ENCODE data around the gene OR10X1. TPM values are rescaled to one million over a fixed set of nuclear protein-coding genes. Genes with fewer than 3 reads are reported as not detected.

The OR10X1 gene
- total RNA-seq, result not detected

GRCh38 chr1:158579733-158580132 is at the start of gene OR10X1:
TSS of gene OR10X1 (minus strand) at chr1:158579899. CDS start at chr1:158579899, 0 bp downstream.
- TF ChIP-seq CTCF (IDR thresholded peaks at IDR 0.05; ENCODE audit: low read depth), result no peak

GRCh38 chr1:158613764-158614163 is 34.1 kb upstream of the OR10X1 start:
- TF ChIP-seq CTCF (IDR thresholded peaks at IDR 0.05; ENCODE audit: low read depth), result no peak

GRCh38 chr1:158611916-158612315 is 32.2 kb upstream of the OR10X1 start:
- no peak for TF ChIP-seq CTCF (IDR thresholded peaks at IDR 0.05; ENCODE audit: low read depth)

- TF ChIP-seq CTCF (IDR thresholded peaks at IDR 0.05; ENCODE audit: low read depth), result no peak
These were observed 27.6 kb upstream of the OR10X1 start for GRCh38 chr1:158607296-158607695.

GRCh38 chr1:158604968-158605367 is 25.3 kb upstream of the OR10X1 start, which contains the start of gene OR10Z1:
TSS of gene OR10Z1 (plus strand) at chr1:158605268. CDS start at chr1:158606439, 1,171 bp downstream.
- TF ChIP-seq CTCF (IDR thresholded peaks at IDR 0.05; ENCODE audit: low read depth), result no peak

- no peak for TF ChIP-seq CTCF (IDR thresholded peaks at IDR 0.05; ENCODE audit: low read depth)
These were observed 21.0 kb upstream of the OR10X1 start for GRCh38 chr1:158600735-158601134.

- no peak for TF ChIP-seq CTCF (IDR thresholded peaks at IDR 0.05; ENCODE audit: low read depth)
These were observed 7.2 kb upstream of the OR10X1 start for GRCh38 chr1:158586942-158587341.

All from subcutaneous adipose tissue (tissue), 4 donors.